EH (cell line): ENCODE results near the gene RUNX2.

Source experiments
- DNase-seq: peaks from one replicate; pipeline ENCODE4 v3.0.0-alpha.2; 2015; ENCODE audit warnings: low read depth

Gene RUNX2

DNA sequence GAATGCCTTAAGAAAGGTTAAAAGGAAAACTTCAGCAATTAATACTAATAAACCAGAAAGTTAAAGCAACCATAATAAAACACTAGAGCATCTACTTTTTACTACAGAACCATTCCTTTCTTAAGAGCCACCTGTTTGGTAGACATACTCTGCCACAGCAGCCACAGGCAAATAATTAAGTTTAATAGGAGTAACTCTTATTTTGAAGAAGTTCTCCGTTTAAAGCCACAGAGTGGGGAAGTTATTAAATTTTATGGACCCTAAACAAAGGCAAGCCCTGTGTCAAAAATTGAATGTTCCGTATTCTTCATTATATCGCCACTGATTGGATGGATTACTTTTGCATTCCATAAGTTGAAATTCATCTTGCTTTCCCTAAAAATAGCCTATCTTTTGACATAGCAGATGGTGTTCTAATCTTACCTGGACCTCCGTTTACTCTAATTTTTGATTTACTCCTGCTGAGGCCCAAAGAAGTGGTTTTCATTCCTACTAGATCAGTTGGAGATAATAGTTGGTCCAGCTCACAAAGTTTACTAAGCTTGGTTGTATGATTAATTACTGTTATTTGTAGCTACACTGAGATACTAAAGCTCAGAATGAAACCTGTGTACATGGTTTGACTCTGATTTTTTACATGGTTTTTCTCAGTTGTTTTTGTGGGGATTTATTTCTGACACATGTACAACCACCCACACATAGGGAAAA, 190.0 kb downstream of the RUNX2 start:
- no peak for DNase-seq

DNA sequence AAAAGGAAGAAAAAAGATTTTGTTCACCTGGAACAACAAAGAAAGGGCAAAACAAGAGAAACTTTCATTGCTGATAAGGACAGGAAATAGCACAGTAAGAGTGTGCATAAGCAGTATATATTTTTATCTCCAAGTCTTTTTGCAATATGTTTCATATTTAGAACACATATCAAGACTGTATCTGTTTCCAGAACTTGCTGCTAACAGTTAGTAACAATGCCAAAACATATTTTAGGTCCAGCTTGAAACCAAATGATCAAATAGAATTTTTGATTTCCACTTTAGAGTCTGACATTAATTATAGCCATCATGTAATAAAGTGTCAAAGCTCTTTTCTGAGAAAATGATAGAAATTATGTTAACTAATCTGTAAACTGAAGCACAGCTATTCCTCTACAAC, 193.1 kb downstream of the RUNX2 start:
- no peak for DNase-seq

DNA sequence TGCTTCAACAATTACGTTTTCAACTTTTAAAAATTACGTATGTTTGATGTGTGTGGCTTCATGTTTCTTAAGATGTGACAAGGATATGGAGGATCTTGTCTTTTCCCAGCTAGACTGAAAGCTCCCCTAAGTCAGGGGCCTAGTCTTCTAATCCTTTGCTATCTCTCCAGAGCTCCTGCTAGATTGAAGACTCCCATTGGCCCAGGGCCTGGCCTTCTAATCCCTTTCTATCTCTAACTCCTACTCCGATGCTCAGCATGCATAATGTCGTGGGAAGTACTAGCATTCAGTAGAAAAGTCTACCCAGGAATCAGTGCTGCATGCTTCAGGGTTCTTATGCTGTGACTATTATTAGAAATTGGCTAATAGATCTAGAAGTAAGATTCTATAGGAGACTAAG, 194.4 kb downstream of the RUNX2 start:
- DNase-seq, result no peak

GRCh38 chr6:45527210-45527609, 199.1 kb downstream of the RUNX2 start:
- no peak for DNase-seq

- DNase-seq, result peak; percentile 53
Measured at GRCh38 chr6:45531999-45532595, 204.0 kb downstream of the RUNX2 start.

DNA sequence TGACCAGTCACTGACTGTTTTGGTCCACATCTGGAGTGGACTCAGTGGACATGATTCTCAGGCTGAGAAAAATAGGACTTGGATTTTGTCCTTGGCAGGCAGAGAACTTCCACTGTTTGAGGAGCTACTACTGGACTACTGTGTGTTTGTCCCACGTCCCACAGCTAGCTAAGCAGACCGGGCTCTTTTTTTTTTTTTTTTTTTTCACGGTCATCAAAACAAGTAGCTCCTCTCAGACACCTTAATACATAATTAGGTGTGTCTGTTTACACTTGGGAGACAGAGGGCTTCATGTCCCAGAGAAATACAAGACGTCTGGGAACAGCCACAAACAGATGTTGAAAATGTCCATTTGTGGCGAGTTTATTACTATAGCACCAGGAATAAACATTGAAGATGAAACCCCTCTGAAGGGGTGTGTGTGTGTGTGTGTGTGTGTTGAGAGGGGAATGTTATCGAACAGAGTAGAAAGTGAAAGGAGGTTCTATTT, 204.6 kb downstream of the RUNX2 start:
- DNase-seq, result peak; percentile 29

DNA sequence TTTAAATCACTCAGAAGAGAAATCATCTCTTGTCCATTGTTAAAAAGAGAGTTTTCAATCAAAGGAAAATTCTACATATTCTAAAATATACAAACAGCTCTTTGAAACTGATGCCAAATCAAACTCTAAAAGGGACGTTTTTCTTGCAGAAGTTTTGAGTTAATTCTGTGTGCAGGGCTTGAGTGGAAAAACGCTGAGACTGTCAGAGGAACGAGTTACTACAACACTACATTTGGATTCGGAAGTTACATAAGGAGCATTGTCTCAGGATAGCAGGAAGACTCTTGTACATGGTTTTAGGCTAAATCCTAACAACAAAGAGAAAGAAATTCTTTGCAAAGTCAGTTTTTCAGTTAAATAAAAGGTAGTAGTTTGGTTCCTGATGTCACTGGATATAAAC, 205.3 kb downstream of the RUNX2 start:
- DNase-seq, result peak; percentile 18

DNA sequence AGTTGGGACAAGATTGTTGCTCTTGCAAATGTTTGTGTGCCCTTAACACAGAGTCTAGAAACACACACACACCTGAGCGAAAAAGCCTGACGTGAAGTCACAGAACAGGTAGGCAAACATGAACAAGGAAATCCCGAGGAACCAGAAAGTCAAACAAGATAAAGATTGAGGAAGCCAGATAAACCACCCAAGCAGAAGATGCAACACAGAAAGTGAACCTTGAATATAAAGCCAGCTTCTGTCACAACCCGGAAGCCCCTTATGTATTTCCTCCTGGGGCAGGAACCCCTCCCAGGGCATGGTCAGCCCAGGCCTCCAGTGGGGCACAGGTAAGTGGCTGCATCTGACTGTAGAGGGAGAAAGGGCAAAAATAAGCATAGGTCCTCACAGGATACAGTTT, 207.8 kb downstream of the RUNX2 start:
- no peak for DNase-seq

DNA sequence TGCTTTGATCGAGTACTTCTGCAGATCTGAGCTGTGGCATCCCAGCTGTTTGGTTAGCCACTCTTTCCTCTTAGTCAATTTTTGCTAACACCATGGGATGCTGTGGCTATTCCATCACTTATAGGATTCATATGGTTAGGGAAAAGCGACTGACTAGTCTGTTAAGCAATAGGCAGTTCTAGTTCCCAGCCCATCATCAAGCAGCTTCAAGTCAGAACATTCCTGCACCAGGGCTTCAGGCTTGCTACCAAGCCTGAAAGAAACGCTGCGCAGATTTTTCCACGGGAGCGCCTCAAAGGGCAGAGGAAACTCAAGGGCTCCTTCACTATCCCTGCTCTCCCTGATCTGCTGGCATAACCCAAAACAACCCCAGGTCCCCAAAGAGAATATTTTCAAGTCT, 209.4 kb downstream of the RUNX2 start:
- DNase-seq, result no peak

GRCh38 chr6:45538641-45539547, 210.8 kb downstream of the RUNX2 start:
- DNase-seq, result peak; percentile 36

DNA sequence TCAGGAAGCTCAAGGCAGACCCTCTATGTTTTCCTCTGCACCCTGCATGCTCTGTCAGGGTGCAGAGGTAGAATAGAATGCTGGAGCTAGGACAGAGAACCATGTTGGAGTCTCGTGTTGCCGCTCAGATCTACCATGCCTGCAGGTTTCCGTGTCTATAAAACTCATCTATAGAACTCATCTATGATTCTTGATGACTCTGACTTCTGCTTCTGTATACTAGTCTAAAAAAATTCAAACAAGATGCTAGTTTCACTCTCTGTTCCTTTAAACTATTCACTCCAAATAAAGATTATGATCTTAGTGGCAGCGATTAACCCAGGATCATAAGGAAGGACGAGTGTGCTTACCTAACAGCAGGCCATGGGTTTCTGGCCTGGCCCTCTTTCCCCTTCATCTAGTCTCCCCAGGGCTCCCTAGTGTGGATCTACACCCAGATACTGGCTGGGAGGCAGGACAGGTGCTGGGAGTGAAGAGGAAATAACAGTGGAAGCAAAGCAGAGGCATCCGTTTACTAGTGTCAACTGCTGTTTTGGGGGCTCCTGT, 212.3 kb downstream of the RUNX2 start:
- DNase-seq, result no peak

- DNase-seq, result no peak
Measured at GRCh38 chr6:45541934-45542333, 213.8 kb downstream of the RUNX2 start.

DNA sequence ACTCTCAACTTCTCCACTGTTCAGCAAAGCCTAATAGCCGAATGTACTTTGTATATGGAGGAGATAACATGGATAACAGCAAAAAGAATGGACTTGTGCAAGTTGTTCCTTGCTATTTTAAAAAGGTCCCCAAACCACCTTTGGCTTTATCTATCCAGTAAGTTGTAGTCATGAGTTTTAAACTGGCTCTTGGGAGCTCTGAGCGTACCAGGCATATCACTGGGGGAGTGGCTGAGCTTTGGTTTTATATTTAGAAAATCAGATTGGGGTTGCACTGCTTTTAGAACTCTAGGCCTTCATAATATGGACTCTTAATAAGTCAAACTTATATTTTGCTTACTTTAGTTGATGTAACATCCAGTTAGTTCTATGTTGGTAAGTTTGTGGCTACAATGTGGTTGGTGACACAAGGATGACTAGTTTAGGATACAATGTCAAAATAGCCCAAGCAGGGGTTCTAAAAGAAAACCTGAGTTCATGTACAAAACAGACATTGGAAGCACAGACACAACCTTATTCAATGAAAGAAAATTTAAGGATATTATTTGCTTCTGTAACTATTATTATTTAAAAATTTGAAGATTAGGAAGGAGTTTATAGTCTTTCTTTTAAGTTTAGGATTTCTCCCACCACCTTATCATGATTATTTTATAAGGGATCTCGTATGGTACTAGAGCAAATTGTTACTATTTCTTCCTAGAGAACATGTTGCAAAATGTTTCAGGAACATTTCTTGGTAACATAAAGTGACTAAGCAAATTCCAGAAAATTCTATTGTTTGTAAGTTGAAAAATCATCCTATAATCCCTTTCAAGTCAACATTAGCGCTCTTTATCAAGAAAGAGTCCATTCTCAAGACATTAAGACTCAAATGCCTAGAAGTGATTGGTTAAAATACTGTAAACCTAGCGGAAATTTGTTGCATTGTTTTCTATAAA, 215.4 kb downstream of the RUNX2 start:
- peak; percentile 56 for DNase-seq

DNA sequence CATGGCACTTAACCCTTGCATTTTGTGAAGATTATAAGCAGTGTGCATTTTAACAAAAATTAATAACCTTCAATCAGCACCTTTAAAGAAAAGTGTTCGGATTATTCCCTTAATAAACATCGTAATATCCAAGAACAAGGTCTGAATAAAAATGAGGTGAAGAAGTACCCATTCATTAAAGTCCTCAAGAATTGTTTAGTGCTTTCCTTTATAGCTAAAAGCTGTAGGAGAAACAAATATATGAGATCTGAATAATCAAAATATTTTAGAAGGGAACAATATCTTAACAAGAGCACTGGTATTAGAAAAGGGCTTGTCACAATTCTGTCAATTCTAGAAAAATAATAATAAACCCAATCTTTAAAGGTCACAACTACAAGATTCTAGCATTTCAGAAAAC, 217.3 kb downstream of the RUNX2 start:
- DNase-seq, result no peak

DNA sequence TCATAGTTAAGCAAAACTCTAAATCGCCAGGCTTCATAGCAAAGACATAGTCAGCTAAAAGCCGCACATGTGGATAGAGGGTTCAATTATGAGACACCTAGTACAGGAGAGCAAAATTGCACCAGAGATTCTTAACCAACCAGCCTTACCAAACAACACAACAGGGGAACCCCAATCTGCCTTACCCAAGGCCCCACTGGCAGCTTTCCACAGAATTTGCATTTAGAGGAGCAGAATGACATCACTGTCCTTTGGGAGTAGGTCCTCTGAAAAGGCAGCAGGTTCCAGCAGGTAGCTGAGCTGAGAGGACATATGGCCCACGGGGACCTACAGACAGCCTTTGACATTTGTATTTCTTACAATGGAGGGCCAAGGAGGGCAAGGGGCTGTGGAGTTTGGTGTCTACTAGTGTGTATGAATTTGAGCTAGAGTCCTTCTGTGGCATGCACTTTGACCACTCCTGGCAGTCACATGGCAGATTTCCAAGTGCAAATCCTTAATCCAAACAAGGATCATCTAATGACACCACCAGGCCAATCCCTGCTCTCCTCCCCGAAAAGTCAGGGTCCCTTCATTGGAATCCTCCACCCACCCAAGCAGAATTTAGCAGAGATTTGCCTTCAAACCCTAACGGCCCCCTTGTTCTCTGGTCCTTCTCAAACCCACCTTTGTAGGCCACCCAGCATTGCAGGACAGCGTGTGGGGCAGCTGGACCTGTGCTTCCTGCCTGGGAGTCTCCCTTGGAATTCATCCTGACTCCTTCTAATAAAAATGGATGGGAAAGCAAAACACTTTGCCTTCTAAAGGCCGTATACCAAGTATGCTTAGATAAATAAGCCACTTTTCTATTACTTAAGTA, 220.8 kb downstream of the RUNX2 start:
- DNase-seq, result peak; percentile 50

- no peak for DNase-seq
Measured at GRCh38 chr6:45552536-45552935, 224.4 kb downstream of the RUNX2 start.

GRCh38 chr6:45553730-45554344, 225.7 kb downstream of the RUNX2 start:
- DNase-seq, result no peak

DNA sequence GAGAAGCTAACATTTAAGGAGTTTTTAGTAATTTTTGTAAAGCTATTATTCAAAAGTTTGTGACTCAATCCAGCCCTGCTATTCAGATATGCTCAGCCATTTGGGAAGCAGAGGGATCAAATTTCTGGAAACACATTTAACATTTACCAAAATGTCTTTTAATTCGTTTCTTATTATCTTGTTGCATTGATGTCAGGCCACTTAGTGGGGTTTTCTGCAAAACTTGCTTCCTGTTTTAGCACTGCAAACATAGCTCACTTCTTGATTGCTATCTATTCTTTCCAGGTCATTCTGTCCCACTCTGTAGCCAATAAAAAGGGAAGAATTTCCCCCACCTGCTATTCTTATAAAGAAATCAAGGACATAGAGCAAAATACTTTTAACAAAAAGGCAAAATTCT, 226.5 kb downstream of the RUNX2 start:
- DNase-seq, result peak; percentile 9

- DNase-seq, result peak; percentile 77
Measured at GRCh38 chr6:45555981-45556771, 228.0 kb downstream of the RUNX2 start.
